Measurements from ENCODE around the gene GMDS. TPM values are rescaled to one million over a fixed set of nuclear protein-coding genes. Genes with fewer than 3 reads are reported as not detected.

GMDS gene
- total RNA-seq, 1 experiment from 2014 or later = 27.6 TPM

GRCh38 chr6:2033544-2033943, 211.9 kb downstream of the GMDS start:
- Mint-ChIP-seq H3K4me3 (no peak overlapping the region), H3K36me3 (ENCODE audit: insufficient read depth in 1 of 3, low read depth in 3 of 3) (no peaks in the 10 kb centered on the region), H3K9me3 (no peaks in the 10 kb centered on the region), H3K27me3 (ENCODE audit: low read depth) (no peaks in the 10 kb centered on the region), H3K27ac (no peak overlapping the region), H3K4me1 (peaks cover 14 to 15% of the 10 kb centered on the region in 2 experiments)
- Histone ChIP-seq H3K27me3 (ENCODE audit: insufficient read depth, low read length) (no peaks in the 10 kb centered on the region), H2BK5ac (ENCODE audit: insufficient read length, low read length) (no peak overlapping the region), H2BK20ac (ENCODE audit: low read depth, low read length, poor library complexity, severe bottlenecking) (no peak overlapping the region), H4K8ac (replicated peaks; ENCODE audit: insufficient read length, low read depth, low read length) (no peak overlapping the region), H2BK15ac (ENCODE audit: low read depth, low read length) (no peak overlapping the region), H3K27ac (ENCODE audit: insufficient read length, low read depth, low read length) (no peak overlapping the region), H4K5ac (ENCODE audit: insufficient read length, low read depth, low read length) (no peak overlapping the region), H3K9ac (ENCODE audit: extremely low read depth, insufficient read length, low read length) (no peak overlapping the region), H2BK12ac (ENCODE audit: insufficient read length, low read depth, low read length) (no peak overlapping the region), H2BK120ac (ENCODE audit: low read depth, low read length, poor library complexity, severe bottlenecking) (no peak overlapping the region), H3K56ac (ENCODE audit: insufficient read length, low read depth, low read length) (no peak overlapping the region), H3K4me1 (ENCODE audit: insufficient read depth, low read length) (peaks cover 12% of the 10 kb centered on the region), H3K14ac (ENCODE audit: insufficient read depth, low read length) (no peak overlapping the region), H3K4ac (ENCODE audit: low read depth, low read length) (no peak overlapping the region), H3K23me2 (ENCODE audit: insufficient read length, low read depth, low read length, poor library complexity, severe bottlenecking) (no peaks in the 10 kb centered on the region), H3K4me2 (ENCODE audit: insufficient read depth, insufficient read length, low read length) (no peak overlapping the region), H3K23ac (ENCODE audit: insufficient read length, low read depth, low read length) (no peak overlapping the region), H4K91ac (ENCODE audit: insufficient read length, low read depth, low read length) (no peak overlapping the region), H2AK5ac (ENCODE audit: insufficient read length, low read length) (no peak overlapping the region), H3K79me2 (ENCODE audit: insufficient read depth, low read length) (no peaks in the 10 kb centered on the region), H2AFZ (ENCODE audit: low read length) (no peak overlapping the region), H3K79me1 (ENCODE audit: insufficient read depth, low read depth, low read length, poor library complexity, severe bottlenecking) (no peaks in the 10 kb centered on the region), H4K20me1 (ENCODE audit: control insufficient read depth, insufficient read depth, insufficient read length) (no peaks in the 10 kb centered on the region), H3T11ph (ENCODE audit: low read length) (no peak overlapping the region), H3K9me3 (ENCODE audit: control insufficient read depth, low read depth, low read length) (no peaks in the 10 kb centered on the region), H3K18ac (ENCODE audit: insufficient read length, low read depth, low read length) (no peak overlapping the region)
- no CpG with 5 or more reads among the region's 4 CpGs for WGBS (ENCODE audit: extremely low coverage, insufficient read length, low lambda C conversion rate)
- no peak for TF ChIP-seq CTCF (conservative IDR thresholded peaks at IDR 0.05)
- DNase-seq = no peak
